HG03460 (cell line): Measurements from ENCODE around the gene DSE.

Experiments
- ATAC-seq: cut with Tn5 transposase; IDR thresholded peaks from one replicate; pipeline ENCODE4 v1.9.1; 2021; ENCODE audit not compliant: unreplicated experiment

The DSE gene

GRCh38 chr6:116444575-116444974 lies 73.8 kb downstream of the DSE start:
- ATAC-seq, result no peak

DNA sequence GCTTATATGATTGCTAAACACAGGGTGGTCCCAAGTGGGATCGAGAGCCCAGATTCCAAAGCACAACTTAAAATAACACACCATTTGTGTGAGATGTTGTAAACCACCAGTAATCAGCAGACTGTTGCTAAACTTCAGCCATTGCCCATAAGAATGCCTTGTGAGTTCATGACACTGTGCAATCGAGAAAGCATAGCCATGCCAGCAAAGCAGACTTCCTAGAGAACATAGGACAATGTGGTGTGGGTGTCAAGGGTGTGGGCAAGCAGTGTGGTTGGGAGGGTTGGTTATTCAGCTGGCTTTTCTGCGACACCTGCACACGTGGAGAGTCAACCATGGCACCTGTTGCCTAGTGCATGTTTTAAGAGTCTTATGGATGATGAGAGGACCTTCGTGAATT lies 74.4 kb downstream of the DSE start:
- no peak for ATAC-seq

DNA sequence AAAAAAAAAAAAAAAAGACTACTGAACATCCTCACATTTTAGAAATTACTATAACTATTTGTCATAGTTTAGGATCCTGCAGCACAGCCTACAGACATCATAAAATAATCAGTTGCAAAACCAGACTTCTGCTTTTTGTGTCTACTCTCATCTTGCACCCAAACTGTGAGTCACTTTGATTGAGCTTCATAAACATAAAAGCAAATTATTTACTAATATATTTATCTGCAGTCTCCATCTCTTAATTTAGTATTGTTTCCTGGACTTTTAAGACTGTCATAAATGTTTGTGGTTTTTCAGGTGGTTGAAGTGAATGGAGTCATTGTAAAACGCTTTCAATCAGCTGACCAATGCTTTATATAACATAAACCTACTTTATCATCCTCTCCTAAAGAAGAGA lies 75.7 kb downstream of the DSE start:
- no peak for ATAC-seq

DNA sequence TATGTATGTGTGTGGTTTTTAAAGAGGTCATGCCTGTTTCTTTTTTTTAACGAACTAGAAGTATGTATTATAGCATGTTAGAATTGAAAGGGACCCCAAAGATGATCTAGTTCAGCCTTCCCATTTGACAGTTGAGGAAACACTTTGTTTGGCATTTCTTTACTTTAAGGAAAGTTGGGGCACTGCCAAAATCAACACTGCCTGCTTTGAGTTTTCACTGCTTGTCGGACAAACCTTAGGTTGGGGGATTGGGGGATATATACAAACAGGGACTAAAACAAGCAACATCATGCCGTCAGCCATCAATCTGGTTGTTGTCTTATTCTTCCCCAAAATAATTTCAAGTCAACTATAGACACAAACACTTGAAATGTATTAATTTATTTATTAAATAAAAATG lies 76.3 kb downstream of the DSE start:
- ATAC-seq, result no peak

DNA sequence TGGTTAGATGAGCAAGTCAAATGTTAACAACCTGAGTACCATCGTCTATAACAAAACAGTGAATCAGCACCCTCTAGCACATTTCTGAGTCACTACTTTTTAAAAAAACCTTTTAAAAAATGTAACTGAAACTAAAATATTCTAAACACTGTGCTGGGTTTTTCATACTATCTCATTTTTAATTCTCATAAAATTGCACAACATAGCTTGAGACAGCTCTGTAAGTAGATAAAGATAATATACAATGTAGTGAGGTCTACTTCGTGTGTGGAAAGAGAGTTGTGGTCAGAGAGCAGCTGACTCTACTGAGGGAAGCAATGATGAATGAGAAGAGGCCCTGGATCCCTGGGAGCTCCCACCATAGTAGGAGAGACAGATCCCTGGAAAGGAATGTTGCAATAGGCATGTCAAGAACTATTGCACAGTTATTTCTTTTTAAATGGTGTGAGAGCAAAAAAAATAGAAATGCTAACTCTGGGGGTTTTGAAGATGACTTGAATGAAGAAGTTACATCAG lies 76.8 kb downstream of the DSE start:
- ATAC-seq, result no peak

DNA sequence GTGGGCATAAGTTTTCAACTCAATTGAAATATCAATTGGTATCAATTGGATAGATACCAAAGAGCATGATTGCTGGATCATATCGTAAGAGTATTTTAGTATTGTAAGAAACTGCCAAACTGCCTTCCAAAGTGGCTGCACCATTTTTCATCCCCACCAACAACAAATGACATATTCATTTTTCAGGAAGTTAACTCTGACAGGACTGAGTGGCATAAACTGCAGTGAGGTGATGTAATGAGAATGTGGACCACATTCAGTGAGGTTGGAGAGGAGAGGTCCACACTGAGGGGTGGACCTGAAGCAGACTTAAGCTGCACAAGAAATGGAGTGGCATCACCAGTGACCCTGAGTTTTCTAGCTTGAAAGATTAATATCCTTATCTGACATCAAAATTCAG lies 78.8 kb downstream of the DSE start:
- ATAC-seq, result no peak

DNA sequence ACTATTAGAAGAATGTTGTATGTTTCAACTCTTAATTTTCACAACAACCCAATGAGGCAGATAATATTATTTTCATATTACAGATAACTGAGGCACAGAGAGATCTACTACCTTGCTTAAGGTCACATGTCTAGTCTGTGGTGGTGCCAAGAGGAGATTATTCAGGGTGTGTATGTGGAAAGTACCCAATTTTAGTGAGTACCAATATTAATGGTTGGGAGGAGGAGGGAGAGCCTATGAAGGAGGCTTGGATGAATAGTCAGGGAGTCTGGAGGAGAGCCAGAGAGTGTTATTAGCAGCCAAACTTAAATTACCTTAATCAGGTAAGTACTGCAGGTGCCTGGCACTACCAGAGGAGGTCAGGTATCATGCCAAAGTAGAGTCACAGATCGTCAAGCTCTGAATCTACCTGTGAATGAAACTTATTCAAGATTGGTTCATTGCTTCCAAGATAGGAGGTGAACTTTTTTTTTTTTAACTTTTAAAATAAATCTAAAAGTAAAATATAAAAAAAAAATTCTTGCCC lies 79.5 kb downstream of the DSE start:
- no peak for ATAC-seq

- peak; percentile 80 for ATAC-seq
Observed at GRCh38 chr6:116450769-116451740, 80.3 kb downstream of the DSE start.

DNA sequence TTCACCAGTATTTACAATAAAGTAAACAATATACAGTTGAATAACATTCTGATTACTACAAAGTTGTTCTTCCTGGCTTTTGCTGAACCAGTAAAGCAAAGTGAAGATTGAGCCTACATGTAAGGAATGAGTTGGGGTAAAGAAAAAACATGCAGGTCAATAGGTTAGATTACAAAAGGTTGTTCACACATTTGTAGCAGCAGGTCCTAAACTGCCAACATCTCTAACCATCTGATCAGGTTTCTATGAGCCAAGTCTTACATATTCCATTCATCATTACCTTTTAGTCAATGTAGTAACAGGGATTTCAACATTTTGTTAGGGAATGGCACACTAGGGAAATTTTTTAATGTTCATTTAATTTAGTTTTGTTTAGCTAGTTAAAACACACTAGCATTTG lies 81.2 kb downstream of the DSE start:
- no peak for ATAC-seq

GRCh38 chr6:116452531-116452930 lies 81.8 kb downstream of the DSE start:
- no peak for ATAC-seq

- ATAC-seq, result no peak
Observed at GRCh38 chr6:116456106-116456505, 85.4 kb downstream of the DSE start.

DNA sequence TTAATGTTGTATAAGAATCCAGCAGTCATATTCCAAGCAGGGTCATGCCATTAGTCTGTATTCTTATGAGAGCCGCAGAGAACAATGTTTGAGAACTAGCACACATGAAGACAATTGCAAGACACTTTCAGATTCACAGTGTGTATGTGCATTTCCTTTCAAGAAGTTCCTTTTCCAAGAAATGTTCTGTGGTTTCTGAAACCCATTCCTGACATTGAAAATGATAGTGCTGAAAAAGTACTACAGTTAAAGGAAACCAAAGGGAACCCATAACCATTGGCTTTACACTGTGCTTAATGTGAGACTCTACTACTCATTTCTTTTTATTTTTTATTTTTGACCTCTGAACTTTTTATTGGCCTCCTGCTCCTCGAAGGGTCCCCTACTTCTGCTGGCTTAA lies 86.2 kb downstream of the DSE start:
- ATAC-seq, result no peak

- no peak for ATAC-seq
Observed at GRCh38 chr6:116458264-116458663, 87.5 kb downstream of the DSE start.

DNA sequence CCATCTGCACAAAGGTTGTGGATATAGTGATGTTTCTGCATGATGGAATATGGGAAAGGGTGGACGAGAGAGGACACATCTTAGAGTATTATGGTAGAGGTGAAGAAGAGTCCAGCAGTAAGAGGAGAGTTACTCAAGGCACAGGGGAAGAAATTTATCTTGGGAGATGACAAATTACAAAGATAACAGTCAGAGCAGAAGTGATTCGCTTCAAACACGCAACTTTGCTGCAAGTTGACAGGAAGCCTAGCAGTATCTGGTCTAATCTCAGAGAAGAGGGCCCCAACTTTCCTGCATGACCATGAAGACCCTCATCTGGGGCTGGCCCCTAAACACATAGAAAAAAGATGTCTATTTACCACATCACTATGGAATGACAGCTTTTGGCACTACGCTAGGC lies 89.2 kb downstream of the DSE start:
- ATAC-seq, result no peak

- no peak for ATAC-seq
Observed at GRCh38 chr6:116461331-116461931, 90.7 kb downstream of the DSE start, which contains the start of gene CALHM6. Gene CALHM6, plus strand, starts transcription at chr6:116461375. Its CDS starts 555 bp downstream, at chr6:116461930.

DNA sequence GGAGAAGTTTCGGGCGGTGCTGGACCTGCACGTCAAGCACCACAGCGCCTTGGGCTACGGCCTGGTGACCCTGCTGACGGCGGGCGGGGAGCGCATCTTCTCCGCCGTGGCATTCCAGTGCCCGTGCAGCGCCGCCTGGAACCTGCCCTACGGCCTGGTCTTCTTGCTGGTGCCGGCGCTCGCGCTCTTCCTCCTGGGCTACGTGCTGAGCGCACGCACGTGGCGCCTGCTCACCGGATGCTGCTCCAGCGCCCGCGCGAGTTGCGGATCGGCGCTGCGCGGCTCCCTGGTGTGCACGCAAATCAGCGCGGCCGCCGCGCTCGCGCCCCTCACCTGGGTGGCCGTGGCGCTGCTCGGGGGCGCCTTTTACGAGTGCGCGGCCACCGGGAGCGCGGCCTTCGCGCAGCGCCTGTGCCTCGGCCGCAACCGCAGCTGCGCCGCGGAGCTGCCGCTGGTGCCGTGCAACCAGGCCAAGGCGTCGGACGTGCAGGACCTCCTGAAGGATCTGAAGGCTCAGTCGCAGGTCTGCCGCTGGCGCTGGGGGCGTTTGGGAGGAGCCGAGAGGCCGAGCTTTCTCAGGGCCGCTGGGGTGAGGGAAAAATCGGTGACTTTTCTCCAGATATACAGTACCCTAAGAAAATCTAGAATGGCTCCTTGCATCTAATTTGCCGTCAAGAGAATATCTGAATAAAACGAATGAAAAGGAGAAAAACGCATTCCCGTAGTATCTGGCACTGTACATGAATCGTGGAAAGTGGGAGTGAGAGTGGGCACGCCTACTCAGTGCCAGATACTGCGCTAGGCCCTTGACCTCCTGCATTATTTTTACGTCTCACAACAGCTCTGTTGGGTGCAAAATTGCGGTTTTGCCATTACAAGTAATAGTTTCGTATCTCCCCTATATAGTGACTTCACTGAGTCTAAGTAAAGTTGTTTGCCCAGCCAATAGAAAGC lies 91.5 kb downstream of the DSE start:
- ATAC-seq, result peak; percentile 86

DNA sequence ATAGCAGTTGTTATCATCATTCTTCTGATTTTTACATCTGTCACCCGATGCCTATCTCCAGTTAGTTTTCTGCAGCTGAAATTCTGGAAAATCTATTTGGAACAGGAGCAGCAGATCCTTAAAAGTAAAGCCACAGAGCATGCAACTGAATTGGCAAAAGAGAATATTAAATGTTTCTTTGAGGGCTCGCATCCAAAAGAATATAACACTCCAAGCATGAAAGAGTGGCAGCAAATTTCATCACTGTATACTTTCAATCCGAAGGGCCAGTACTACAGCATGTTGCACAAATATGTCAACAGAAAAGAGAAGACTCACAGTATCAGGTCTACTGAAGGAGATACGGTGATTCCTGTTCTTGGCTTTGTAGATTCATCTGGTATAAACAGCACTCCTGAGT lies 92.6 kb downstream of the DSE start:
- no peak for ATAC-seq

DNA sequence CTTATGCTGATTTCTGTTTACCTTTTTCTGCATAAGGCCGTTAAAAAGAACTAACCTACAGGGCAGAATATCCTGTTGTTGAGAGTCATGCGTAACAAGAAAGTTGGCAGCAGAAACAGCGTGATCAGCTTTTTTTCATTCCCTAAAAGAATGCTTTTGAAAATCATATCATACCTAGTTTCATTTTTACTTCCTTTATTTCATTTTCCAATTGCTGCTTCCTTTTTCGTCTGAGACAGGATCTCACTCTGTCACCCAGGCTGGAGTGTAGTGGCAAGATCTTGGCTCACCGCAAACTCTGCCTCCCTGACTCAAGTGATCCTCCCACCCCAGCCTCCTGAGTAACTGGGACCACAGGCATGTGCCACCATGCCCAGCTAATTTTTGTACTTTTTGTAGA lies 94.5 kb downstream of the DSE start:
- no peak for ATAC-seq

- ATAC-seq, result no peak
Observed at GRCh38 chr6:116467096-116467495, 96.3 kb downstream of the DSE start.

GRCh38 chr6:116467514-116467913 lies 96.8 kb downstream of the DSE start:
- ATAC-seq, result no peak

- ATAC-seq, result no peak
Observed at GRCh38 chr6:116468293-116468692, 97.5 kb downstream of the DSE start.
